ENCODE results near the gene NPAS3.

The NPAS3 gene

DNA sequence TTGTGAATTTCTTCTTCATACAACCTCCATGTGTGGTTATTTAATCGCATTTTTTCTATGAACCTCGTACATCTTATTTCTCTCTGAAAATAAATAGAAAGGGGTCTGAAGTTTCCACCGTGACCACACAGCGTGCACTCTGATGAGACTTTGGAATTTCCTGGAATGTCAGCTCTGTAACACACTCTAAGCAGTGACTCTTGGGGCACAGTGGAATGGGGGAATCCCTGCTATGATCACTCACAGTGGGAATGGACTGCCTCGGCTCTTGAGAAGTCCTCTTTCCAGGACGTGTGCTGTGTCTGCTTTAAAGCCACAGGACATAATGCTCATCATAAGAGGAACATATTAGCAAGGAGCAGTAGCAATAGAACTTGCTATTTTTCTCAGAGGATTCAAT is 596.0 kb downstream of the NPAS3 start:
- TF ChIP-seq REST (IDR thresholded peaks at IDR 0.05; ENCODE audit: insufficient read depth in 1 of 2, low read depth in 2 of 2, low read length in 2 of 2) (no peak), TAF1 (IDR thresholded peaks at IDR 0.05; ENCODE audit: borderline replicate concordance, insufficient read depth, low read length) (no peak), FOXP2 (optimal IDR thresholded peaks at IDR 0.05; ENCODE audit: borderline replicate concordance, extremely low read depth, extremely low read length, insufficient read depth) (no peak), POLR2AphosphoS5 (IDR thresholded peaks at IDR 0.05; ENCODE audit: low read depth, low read length) (no peak), SIN3A (IDR thresholded peaks at IDR 0.05; ENCODE audit: borderline replicate concordance, insufficient read depth, low read length) (no peak)

DNA sequence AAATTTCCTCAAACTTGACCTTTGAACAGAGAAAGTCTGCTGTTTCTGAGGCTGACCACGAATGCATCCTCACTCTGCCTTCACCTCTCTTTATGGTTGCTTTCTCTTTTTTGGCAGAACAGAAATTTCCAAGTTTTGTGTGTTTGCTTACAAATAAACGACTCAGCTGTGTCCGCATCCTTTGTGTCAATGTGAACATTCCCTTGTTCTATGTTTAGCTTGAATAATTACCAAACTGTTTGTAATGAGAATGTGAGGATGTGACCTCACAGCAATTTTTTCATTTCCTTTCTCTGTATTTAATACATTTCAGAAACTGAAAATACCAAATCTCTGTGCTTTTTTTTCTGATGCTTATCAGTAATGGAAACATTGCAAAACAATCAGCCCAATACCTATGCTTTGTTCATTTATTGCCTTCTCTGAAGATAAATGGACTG is 601.3 kb downstream of the NPAS3 start:
- TF ChIP-seq POLR2AphosphoS5 (IDR thresholded peaks at IDR 0.05; ENCODE audit: low read depth, low read length) (no peak), SIN3A (IDR thresholded peaks at IDR 0.05; ENCODE audit: borderline replicate concordance, insufficient read depth, low read length) (no peak), TAF1 (IDR thresholded peaks at IDR 0.05; ENCODE audit: borderline replicate concordance, insufficient read depth, low read length) (no peak), REST (IDR thresholded peaks at IDR 0.05; ENCODE audit: insufficient read depth in 1 of 2, low read depth in 2 of 2, low read length in 2 of 2) (no peak), FOXP2 (optimal IDR thresholded peaks at IDR 0.05; ENCODE audit: borderline replicate concordance, extremely low read depth, extremely low read length, insufficient read depth) (no peak)

- TF ChIP-seq TAF1 (IDR thresholded peaks at IDR 0.05; ENCODE audit: borderline replicate concordance, insufficient read depth, low read length): no peak
- no peak for TF ChIP-seq SIN3A (IDR thresholded peaks at IDR 0.05; ENCODE audit: borderline replicate concordance, insufficient read depth, low read length)
- no peak for TF ChIP-seq FOXP2 (optimal IDR thresholded peaks at IDR 0.05; ENCODE audit: borderline replicate concordance, extremely low read depth, extremely low read length, insufficient read depth)
- no peak for TF ChIP-seq POLR2AphosphoS5 (IDR thresholded peaks at IDR 0.05; ENCODE audit: low read depth, low read length)
- TF ChIP-seq REST (IDR thresholded peaks at IDR 0.05; ENCODE audit: insufficient read depth in 1 of 2, low read depth in 2 of 2, low read length in 2 of 2): no peak
Measured at GRCh38 chr14:33541171-33541570, 602.5 kb downstream of the NPAS3 start.

DNA sequence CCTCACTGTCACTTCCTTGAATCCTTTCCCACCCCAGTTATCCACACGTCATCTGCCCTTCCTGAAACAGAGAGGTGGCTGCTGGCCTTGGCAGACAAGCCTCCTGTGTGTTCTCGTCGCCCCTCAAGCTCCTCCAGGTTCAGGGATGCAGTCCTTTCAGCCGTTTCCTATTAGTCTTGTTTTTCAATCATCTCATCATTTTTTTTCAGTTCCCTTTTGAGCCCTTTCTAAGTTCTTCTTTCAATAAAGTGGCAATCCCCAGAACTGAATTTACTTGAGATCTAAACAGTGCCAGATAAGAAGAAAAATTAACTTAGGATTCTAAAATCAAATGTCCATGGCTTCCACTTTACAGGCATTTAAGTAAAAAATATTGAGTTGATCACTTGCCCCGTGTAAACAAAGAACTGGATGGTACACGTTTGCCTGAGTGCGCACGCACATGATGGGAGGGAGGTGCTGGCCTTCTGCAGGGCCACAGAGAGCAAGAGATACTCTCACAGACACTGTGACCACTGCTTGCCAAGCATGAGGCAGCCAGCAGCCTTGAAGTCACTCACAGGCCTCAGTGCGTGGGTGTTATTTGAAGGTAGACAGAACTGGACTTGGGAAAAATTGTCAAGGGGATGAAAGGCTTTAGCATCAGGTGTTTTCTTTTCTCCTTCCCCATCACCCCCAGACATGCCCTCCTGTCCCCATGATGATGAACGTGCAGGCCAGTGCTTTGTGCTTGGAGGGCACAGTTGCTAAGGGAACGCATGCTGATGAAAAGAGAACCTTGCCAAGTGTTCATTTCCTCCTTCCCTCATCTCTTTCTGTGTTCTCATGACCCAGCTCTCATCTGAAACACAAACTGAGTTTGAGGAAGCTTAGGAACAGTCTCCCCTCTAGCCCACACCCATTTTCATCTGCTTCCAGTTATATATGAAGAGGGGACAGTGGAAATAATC is 603.9 kb downstream of the NPAS3 start:
- TF ChIP-seq TAF1 (IDR thresholded peaks at IDR 0.05; ENCODE audit: borderline replicate concordance, insufficient read depth, low read length) (no peak), FOXP2 (optimal IDR thresholded peaks at IDR 0.05; ENCODE audit: borderline replicate concordance, extremely low read depth, extremely low read length, insufficient read depth) (no peak), SIN3A (IDR thresholded peaks at IDR 0.05; ENCODE audit: borderline replicate concordance, insufficient read depth, low read length) (no peak), REST (IDR thresholded peaks at IDR 0.05; ENCODE audit: insufficient read depth in 1 of 2, low read depth in 2 of 2, low read length in 2 of 2) (no peak), POLR2AphosphoS5 (IDR thresholded peaks at IDR 0.05; ENCODE audit: low read depth, low read length) (no peak)

All from PFSK-1 (cell line).